Kasumi-1 (cell line): ENCODE data around the gene TMEM41B.
"Not testable (repeated sequence)": the region's sequence is repeated elsewhere in the genome, so short reads cannot be mapped to it uniquely, and the experiment has no call there.

Source experiments
- DNase-seq, 2 experiments: peaks; one replicate each; lab custom pipeline; 2025; lab: John Stamatoyannopoulos, UW

The TMEM41B gene

GRCh38 chr11:9314291-9315077 lies at the start of gene TMEM41B:
Gene TMEM41B, minus strand, starts transcription at chr11:9314593. Its CDS starts 152 bp downstream, at chr11:9314441.
- DNase-seq = peak; percentile 98 to 99

DNA sequence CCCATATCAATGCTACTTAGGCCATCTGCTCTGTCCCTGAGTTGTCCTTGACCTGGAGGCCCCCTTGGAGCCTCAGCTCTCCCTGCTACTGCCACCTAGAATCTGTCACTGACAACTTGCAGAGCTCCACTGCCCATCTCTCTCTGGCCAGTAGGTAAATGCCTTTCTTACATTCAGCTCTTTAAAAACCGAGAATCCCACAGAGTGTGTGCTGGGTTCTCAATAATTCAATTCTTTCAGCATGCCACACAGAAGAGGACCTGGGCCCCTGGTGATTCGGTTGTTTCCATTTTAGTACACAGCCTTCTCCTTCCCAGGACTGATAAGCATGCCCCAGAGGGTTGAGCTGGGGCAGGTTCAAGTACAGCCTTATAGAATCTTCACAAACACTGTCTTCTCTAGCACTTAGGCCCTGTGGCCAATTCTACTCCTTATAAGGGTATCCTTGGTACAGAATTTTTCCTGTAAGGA lies 48.0 kb upstream of the TMEM41B start:
- no peak for DNase-seq

DNA sequence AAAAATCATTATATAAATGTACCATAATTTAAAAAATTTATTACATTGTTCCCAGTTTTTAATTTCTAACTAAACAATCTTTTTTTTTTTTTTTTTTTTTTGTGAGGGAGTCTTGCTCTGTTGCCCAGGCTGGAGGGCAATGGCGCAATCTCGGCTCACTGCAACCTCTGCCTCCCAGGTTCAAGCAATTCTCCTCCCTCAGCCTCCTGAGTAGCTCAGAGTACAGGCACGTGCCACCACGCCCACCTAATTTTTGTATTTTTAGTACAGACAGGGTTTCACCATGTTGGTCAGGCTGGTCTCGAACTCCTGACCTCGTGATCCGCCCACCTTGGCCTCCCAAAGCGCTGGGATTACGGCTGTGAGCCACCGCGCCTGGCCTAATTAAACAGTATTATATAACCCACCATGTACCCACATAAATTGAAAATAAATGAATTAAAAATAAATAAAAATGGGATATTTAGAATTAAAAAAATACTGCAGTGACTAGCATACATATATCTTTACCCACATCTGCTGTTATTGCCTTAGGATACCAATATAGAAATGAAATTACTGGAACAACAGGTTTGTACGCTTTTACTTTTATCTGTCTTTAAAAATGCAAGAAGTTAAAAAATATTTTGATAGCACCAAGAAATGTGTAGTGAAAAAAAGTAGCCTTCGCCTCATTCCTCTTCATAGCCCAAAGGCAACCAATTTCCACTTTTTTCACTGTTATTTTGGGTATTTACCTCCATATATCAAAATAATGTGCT lies 46.6 kb upstream of the TMEM41B start:
- DNase-seq = not testable (repeated sequence)

GRCh38 chr11:9357041-9357440 lies 42.6 kb upstream of the TMEM41B start:
- no peak for DNase-seq

- no peak for DNase-seq
These were observed 37.0 kb upstream of the TMEM41B start for GRCh38 chr11:9351321-9351881.

GRCh38 chr11:9347779-9348178 lies 33.4 kb upstream of the TMEM41B start:
- not testable (repeated sequence) for DNase-seq

DNA sequence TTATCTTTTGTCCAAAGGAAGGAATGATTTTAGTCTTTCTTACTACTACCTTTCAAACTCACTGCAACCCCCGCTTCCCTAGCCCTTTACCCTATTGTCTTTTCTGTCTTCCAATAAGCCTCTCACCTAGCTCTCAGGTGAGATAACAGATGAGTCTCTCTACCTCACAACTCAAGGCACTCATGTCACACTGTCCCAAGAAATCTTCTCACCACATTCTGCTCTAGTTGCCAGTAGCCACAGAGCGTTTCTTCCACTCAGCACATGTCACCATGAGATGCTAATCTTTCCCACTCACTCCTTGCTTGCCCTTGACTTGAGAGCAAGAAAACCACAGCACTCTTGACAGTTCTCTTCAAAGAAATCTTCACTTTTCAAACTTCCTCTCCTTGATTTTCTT lies 32.7 kb upstream of the TMEM41B start:
- DNase-seq = no peak

DNA sequence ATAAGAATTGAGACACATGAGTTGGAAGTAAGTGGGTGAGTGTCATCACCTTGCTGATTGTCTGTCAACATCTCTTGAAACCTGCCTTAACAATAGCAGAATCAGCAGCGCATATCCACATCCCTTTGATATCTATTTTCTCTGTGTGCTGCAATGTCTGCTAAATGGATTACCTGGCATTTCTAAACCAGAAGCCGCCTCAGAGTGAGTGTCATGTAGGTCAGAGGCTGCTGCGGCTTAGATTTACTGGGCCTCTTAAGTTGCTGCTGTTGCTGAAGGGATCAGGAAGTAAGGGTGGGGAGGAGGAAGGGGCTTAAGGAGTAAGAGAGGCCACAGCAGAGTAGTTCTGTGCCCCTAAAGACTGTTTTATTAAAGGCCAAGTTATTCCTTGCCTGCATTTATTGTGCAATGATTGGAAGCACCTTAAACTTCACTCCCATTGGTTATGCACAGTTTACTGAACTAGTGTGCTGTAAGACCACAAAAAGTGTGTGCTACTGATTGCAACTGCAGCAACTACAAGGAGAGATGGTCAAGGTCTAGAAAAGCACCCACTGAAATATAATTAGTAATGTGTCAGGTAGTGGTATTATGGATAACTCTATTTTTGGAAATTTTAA lies 29.8 kb upstream of the TMEM41B start:
- DNase-seq = no peak

GRCh38 chr11:9341638-9342178 lies 27.3 kb upstream of the TMEM41B start:
- no peak for DNase-seq

- no peak for DNase-seq
These were observed 18.3 kb upstream of the TMEM41B start for GRCh38 chr11:9332655-9333054.

- DNase-seq = no peak
These were observed 16.3 kb upstream of the TMEM41B start for GRCh38 chr11:9330387-9331384.

GRCh38 chr11:9320047-9320446 lies 5.7 kb upstream of the TMEM41B start:
- no peak for DNase-seq

DNA sequence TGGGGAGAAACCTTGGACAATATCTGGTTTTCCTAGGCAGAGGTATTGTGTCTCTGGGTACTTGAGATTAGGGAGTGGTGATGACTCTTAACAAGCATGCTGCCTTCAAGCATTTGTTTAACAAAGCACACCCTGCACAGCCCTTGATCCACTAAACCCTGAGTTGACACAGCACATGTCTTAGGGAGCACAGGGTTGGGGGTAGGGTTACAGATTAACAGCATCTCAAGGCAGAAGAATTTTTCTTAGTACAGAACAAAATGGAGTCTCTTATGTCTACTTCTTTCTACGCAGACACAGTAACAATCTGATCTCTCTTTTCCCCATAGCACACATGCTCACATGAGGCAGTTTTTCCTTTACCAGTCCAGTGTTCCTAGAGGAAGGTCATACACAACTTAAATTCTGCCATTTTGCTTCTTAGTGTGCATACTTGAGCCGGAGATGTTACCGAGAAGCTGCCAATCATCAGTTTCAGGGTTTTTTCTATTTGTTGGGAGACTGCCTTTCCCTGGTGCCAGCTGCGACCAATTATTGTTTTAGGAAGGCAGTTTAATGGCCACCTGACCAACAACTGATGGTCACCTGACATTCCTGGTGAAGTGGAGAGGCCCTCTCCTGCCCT lies 5.1 kb upstream of the TMEM41B start:
- DNase-seq = not testable (repeated sequence)

DNA sequence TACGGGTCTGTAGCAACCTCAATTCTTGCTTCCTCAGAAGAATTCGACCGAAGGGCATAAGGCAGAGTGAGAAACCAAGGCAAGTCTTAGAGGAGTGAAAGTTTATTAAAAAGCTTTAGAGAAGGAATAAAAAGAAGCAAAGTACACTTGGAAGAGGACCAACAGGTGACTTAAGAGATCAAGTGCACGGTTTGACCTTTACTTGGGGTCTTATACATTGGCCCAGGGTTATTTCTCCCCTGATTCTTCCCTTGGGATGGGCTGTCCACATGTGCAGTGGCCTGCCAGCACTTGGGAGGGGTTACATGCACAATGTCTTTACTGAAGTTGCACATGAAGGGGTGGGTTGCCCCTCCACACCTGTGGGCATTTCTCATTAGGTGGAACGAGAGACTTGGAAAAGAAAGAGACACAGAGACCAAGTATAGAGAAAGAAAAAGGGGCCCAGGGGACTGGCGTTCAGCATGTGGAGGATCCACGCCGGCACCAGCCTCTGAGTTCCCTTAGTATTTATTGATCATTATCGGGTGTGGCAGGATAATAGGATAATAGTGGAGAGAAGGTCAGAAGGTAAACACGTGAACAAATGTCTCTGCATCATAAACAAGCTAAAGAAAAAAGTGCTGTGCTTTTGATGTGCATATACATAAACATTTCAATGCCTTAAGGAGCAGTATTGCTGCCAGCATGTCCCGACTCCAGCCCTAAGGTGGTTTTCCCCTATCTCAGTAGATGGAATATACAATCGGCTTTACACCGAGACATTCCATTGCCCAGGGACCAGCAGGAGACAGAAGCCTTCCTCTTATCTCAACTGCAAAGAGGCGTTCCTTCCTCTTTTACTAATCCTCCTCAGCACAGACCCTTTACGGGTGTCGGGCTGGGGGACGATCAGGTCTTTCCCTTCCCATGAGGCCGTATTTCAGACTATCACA lies 4.3 kb upstream of the TMEM41B start:
- not testable (repeated sequence) for DNase-seq

- no peak for DNase-seq
These were observed 1.9 kb upstream of the TMEM41B start for GRCh38 chr11:9316334-9316733.

DNA sequence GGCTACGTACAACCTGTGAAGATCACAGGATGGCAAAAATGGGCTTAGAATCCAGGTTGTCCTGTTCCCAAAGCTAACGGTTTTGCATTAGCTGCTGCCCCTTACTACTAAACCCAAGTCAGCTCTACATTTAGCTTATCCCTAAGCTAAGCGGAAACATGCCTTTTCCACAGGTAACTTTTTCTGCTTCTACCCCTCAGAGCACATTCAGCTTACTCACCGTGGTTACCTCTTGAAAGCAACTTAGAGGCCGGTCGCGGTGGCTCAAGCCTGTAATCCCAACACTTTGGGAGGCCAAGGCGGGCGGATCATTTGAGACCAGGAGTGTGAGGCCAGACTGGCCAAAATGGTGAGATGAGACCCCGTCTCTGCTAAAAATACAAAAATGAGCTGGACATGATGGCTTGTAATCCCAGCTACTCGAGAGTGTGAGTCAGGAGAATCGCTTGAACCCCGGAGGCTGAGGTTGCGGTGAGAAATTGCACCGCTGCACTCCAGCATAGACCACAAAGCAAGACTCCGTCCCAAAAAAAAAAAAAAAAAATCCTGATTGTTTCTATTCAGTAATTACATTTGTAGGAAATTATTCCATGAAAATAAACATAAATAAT lies 790 bp upstream of the TMEM41B start:
- no peak for DNase-seq

DNA sequence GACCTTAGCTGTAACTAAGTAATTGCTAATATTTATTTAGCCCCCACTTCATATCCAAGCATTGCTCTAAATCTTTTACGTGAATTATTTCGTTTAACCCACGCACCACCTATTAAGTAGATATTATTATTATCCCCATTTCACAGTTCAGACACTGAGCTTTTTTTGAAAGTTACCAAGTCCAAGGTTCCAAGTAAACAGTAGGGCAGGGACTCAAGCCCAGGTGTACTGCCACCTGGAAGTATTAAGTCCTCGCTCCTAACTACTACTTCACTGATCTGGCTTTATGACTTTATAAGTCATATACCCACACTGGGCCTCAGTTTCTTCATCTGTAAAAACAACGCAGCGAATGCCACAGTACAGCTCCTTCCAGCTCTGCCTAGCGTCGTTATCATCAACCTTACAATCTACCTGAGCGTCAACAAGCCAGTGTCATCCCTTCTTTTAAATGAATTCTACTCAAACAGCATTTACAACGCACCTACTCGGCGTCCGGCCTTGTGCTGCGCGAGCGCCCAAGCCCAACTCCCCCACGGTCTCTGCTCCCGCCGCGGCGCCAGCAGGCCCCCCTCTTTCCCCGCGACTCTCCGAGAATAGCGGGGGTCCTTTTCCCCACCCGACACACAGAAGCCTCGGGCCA lies 624 bp downstream of the TMEM41B start:
- peak in 1 of 2 experiments; percentile 24 for DNase-seq

DNA sequence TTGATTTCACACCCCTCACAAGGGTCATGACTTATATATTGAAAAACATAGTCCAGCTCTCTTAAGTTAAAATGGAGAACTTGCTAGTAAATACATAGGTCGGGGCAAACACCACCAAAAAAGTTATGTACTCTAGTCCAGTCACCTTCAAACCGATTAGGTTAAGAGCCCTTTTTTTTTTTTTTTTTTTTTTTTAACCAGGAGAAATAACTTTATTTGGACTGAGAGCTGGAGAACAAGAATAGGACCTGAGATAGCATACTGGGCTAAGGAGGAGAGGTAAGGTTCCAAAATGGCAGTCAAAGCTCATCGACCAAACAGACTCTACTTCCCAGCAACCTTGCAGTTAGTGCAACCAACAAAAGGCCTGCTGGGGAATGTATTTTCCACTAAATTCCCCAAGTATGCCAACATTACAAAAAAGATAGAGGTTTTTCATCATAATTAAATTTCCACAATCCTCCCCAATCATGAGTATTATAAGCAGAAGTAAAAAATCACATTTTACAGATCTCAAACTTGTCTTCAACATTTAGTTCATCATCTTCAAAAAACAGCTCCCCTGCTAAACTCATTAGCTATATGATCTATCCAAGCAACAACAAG lies 3.8 kb downstream of the TMEM41B start:
- DNase-seq = no peak
